GM19025 (cell line): ENCODE measurements around the gene FAXDC2.
"Not testable (repeated sequence)": the region's sequence is repeated elsewhere in the genome, so short reads cannot be mapped to it uniquely, and the experiment has no call there.

ENCODE experiments used
- ATAC-seq: cut with Tn5 transposase; IDR thresholded peaks from one replicate; pipeline ENCODE4 v1.9.1; 2021; ENCODE audit warnings: mild to moderate bottlenecking, low read depth, moderate library complexity; ENCODE audit not compliant: unreplicated experiment

Gene FAXDC2

DNA sequence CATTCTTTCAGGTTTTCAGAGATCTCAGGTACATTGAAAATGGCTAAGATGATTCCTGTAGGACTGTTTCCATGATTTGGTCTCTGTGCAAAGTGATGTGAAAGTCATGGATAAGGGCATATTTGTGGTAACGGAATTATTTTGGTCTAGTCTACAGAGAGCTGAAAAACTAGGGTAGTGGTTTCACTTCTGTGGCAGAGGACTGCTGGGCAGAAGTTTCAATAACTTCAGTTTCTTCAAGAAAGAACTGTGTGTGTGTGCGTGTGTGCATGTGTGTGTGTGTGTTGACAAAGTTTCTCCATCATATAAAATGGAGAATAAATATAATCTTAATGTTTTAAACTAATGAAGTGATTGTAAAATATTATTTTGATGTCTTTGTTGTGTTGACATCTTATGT lies 12.4 kb upstream of the FAXDC2 start:
- ATAC-seq = no peak

DNA sequence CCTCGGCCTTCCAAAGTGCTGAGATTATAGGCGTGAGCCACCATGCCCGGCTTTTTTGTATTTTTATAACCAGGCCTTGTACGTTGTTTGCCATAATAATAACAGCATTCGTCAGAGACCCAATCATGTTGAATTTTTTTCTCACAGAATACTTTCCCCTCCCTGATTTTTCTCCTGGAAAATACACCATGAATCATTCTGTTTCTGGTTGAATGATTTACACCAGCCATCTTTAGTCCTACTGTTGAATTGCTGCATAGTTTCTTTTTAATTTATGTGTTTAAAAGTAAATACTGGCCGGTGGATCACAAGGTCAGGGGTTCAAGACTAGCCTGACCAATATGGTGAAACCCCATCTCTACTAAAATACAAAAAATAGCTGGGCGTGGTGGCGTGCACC lies 11.5 kb upstream of the FAXDC2 start:
- no peak for ATAC-seq

GRCh38 chr5:154860765-154861164 lies 10.4 kb upstream of the FAXDC2 start:
- ATAC-seq = no peak

DNA sequence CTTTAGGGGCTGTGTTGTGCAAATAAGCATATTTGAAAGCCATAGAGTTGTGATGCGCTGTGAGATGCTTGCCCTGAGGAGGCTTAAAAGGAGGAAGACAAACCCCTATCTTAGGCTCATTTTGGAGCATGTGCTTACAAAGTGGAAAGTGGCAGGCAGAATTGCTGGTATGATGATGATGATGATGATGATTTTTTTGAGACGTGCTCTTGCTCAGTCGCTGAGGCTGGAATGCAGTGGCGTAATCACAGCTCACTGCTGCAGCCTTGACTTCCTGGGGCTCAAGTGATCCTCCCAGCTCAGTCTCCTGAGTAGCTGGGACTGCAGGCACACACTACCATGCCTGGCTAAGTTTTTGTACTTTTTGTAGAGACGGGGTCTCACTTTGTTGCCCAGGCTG lies 9.7 kb upstream of the FAXDC2 start:
- no peak for ATAC-seq

DNA sequence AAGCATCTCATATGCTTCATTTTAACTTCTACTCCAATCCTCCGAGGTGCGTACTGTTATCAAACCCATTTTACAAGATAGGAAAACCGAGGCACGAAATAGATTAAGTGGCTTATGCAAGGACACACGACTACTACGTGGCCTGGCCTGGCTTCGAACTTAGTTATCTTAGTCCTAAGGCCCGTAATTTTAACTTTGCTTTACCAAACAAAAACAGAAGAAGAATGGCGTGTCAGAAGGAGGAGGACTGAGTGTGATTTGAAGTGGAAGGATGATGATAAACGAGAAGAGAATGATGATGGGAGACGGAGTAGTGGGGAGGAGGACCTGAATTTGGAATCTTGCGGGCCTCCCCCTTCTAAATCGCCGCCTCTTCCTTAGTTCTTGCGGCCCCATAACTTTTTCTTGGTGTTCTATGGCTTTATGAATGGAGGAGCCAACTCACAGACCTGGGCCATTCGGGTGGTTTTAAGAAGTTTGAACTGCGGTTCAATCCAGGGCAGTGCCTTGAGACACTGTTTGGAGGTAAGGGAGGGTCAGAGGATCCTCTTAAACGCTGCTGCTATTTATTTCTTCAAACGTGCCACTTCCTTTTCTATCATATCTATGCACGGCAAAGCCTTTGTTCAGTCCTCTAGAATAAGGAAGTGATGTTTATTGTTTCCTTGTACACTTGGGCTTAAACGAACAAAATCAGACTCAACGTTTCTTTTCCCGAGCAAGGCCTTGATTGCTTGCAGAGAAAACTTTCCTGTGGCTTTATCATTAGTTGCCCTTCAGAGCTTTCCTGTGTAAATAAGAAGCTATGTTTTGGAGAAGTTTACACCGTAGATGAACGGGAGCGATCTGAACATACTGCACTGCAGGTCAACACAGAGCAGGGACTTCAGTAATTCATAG lies 8.8 kb upstream of the FAXDC2 start:
- ATAC-seq = no peak

DNA sequence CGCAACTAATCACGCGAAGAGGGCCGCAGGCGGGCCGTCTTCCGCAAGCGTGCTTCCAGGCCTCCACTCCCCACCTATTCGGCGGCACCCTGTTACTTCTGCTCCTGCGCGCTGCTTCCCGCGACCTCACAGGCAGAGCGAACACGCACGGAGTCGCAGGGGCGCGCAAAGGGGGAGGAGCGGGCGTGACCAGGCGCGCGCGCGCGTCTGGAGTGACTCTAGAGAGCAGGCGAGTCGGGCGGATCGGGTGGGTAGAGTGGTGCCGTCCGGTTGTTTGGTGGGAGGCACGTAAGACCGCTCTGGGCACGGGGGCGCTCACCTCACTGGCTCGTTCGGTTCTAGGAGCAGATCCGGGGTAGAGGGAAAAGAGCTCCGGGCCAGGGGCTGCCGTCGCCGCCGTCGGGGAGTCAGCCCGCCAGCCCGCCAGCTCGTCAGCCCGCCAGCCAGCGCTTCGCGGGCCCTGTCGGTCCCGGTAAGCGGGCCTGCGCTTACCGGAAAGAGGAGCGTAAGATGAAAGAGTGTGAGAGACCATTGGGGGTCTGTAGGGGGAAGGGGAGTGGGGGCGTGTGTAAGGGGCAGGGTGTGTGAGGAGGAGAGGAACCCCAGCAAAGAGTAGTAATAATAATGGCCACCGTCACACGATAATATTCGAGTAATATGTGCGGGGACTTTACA lies 8.0 kb upstream of the FAXDC2 start, which contains the start of gene CNOT8:
Gene CNOT8 (plus strand): TSS at position 331 of the 675 bp plus-strand sequence. CDS start 4,652 bp downstream, outside the sequence.
- peak; percentile 72 for ATAC-seq

GRCh38 chr5:154857530-154858296 lies 7.3 kb upstream of the FAXDC2 start:
- peak; percentile 54 for ATAC-seq

- ATAC-seq = no peak
These were observed 948 bp upstream of the FAXDC2 start for GRCh38 chr5:154851351-154851750.

GRCh38 chr5:154849791-154850201 lies 607 bp downstream of the FAXDC2 start:
- ATAC-seq = no peak

GRCh38 chr5:154849264-154849785 lies 1.1 kb downstream of the FAXDC2 start:
- no peak for ATAC-seq

DNA sequence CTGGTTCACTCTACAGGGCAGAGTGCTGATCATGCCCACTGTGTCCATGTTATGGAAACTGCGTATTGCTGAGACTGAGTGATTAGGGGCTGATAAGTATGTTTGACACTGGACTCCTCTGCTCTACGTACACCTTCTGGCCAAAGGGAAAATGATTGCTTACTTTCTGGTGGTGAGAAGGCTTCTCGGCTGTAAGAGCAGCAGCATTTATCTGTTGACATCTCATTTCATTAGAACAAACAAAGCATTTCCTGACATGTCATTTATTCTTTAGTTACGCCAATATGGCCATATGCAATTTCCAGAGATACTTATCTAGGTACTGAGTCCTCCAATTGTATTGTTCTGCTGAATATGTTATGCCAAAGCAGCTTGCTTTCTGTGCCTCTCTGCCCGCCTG lies 5.6 kb downstream of the FAXDC2 start:
- no peak for ATAC-seq

- no peak for ATAC-seq
These were observed 7.5 kb downstream of the FAXDC2 start for GRCh38 chr5:154842689-154843530.

DNA sequence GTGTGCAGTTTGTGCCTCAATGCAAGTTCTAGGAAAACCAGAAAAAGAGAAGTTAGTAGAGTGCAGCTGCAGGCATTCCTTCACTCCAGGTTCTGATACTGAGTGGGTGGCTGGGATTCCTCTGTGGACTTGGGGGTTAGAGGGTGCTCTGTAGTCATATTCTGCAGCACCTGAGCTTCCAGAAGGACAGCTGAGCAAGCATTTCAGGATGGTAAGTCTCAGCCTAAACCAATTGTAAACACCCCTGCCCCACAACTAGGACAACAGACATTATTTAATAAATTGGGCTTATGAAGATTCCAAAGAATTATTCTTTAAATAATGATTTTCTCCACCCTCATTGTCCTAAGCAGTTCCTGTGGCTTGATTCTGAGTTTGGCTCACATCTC lies 9.1 kb downstream of the FAXDC2 start:
- ATAC-seq = no peak

DNA sequence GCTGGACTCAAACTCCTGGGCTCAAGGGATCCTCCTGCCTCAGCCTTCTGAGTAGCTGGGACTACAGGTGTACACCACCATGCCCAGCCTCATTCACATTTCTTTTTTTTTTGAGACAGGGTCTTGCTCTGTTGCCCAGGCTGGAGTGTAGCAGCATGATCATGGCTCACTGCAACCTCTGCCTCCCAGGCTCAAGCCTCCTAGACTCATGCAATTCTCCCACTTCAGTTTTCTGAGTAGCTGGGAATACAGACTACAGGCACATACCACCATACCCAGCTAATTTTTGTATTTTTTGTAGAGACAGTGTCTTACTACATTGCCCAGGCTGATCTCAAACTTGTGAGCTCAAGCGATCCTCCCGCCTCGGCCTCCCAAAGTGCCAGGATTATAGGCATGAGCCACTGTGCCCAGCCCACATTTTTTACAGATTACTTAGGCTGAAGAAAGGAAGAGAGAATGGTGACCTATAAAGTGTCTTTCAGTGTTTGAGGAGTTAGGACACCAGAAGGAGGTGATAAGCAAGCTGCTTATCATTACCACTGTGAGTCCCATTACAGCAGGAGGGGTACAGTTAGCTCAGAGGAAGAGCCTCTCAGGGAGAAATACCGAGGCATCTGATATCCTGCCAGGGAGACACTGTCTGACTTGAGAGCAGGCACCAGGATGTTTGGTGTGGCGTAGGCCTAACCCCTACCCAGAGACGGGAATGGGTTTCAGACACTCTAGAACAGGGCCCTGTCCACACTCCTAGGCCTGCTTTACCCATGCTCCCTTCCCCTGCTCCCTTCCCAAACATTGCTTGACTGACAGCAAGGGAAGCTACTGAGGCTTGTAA lies 9.7 kb downstream of the FAXDC2 start:
- ATAC-seq = no peak

DNA sequence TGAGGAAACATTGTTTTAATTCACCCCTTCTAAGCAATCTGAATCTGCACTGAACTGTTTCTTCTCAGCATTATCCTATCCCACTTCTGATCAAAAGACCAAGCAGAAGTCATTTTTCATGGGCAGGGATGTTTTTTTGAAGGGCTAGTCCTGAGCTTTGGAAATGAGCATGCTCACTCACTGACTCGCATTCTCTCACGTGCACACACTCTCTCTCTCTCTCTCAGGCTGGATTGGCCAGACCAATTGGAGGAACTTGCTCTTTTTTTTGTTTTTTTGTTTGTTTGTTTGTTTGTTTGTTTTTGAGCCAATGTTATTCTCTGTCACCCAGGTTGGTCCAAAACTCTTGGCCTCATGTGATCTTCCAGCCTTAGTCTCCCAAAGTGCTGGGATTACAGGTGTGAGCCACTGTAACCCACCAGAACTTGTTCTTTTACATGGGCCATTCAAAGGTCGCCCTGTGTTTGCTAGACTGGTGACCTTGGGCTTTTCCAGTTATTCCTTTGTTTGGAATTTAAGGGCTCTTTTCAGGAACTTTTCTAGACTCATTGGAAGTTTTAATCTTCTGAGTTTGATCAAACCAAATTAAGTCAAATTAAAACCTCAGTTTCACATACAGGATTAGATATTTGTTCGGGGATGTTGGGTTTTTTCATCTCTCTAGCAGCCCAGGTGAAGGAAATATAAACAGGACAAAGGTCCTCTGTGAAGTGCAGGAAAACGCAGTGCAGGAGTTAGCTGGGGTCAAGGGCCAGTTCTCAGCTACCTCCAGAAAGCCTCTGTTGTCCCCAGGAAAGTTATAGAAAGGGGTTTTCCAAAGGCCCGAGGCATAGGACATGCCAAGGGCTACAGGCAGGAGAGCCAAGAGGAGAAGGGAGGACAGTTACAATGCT lies 13.1 kb downstream of the FAXDC2 start:
- no peak for ATAC-seq

DNA sequence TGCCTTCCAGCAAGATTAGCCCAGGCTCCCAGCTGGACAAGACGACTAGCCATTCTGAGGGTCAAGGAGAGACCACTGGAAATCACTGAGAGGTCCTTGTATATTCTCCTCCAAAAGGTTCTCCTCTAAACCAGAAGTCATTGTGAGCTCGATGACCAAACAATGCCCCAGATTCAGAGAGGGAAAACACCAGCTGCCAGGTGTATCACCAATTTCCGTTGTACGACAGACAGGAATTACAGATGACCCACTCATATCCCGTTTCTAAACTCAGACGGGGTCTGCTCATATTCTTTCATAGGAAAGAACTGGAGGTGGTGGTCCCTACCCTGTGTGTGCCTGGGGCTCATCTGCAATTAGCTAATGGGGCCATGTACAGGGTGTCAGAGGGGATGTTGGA lies 14.2 kb downstream of the FAXDC2 start:
- ATAC-seq = no peak

- not testable (repeated sequence) for ATAC-seq
These were observed 14.7 kb downstream of the FAXDC2 start for GRCh38 chr5:154835701-154836052.

DNA sequence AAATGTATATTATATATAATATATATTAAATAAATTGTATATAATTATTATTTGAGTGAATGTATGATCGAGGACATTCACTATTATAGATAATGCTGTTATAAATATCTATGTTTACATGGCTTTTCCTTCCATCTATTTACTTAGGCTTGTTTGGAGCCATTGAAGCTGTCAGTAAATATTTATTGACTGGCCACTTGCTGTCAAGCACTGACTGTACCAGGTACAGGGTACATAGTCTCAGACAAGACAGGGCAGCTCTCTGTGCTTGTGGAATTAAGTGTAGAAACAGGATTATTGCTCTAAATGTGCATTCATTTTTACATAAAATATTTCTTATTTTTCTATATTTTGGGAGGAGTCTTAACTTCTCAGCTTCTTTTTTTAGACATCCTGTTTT lies 16.4 kb downstream of the FAXDC2 start:
- no peak for ATAC-seq
